Lung (tissue), 12 donors: ENCODE data around the gene FNDC10. TPM values are rescaled to one million over a fixed set of nuclear protein-coding genes. Genes with fewer than 3 reads are reported as not detected.

Experiments
- ATAC-seq: fragments of 200-7000 bp; cut with Tn5 transposase; one replicate; pipeline ENCODE4 v1.9.1; 2020; ENCODE audit warnings: moderate number of reproducible peaks; ENCODE audit not compliant: insufficient read depth, low FRiP score
- DNase-seq, 3 donors: peaks; one replicate each; pipeline ENCODE4 v3.0.0-alpha.2; 2013 to 2017
- H3K27ac ChIP-seq, 2 donors: one replicate each; pipeline ENCODE4 v1.5.1; 2013; ENCODE audit warnings: mild to moderate bottlenecking in 2 of 2, moderate library complexity in 2 of 2, control low read depth in 1 of 2, inconsistent platforms in 1 of 2, low read depth in 1 of 2, low read length in 1 of 2
- H3K27me3 ChIP-seq, 3 donors: one replicate each; pipeline ENCODE4 v1.5.1; 2013; ENCODE audit warnings: low read length in 2 of 3; ENCODE audit not compliant: control insufficient read depth in 3 of 3, insufficient read depth in 3 of 3
- H3K36me3 ChIP-seq, 4 donors: one replicate each; pipeline ENCODE4 v1.5.1; 2013; ENCODE audit warnings: low read length in 4 of 4, mild to moderate bottlenecking in 1 of 4, moderate library complexity in 1 of 4; ENCODE audit not compliant: control insufficient read depth in 4 of 4, insufficient read depth in 4 of 4
- H3K4me1 ChIP-seq, 5 donors: one replicate each; pipeline ENCODE4 v1.5.1; 2013; ENCODE audit warnings: low read length in 5 of 5, mild to moderate bottlenecking in 2 of 5, moderate library complexity in 1 of 5; ENCODE audit not compliant: control insufficient read depth in 5 of 5, insufficient read depth in 5 of 5
- H3K4me3 ChIP-seq: one replicate; pipeline ENCODE4 v1.5.1; 2013; ENCODE audit warnings: mild to moderate bottlenecking, control low read depth, moderate library complexity
- H3K9ac ChIP-seq, 2 donors: one replicate each; pipeline ENCODE4 v1.5.1; 2013; ENCODE audit warnings: low read length in 2 of 2, control low read depth in 1 of 2; ENCODE audit not compliant: insufficient read depth in 1 of 2
- H3K9me3 ChIP-seq, 4 donors: one replicate each; pipeline ENCODE4 v1.5.1; 2013; ENCODE audit warnings: low read length in 3 of 4, mild to moderate bottlenecking in 1 of 4, moderate library complexity in 1 of 4; ENCODE audit not compliant: control insufficient read depth in 4 of 4, insufficient read depth in 3 of 4
- whole genome bisulfite sequencing, 2 donors: extraction: QIAGEN DNeasy Blood & Tissue Kit; methylation state at CpG; one replicate each; pipeline ENCODE4 v1.1.7; 2013; 5-methylcytosine and 5-hydroxymethylcytosine counted together
- polyA plus RNA-seq, 2 donors: library from polyadenylated mRNA; stranded (reverse); fragments of 200-250 nt; gene quantifications; one replicate each; pipeline ENCODE4 v1.2.1, GENCODE V29; 2013
- total RNA-seq, 2 donors: library from RNA; depleted of rRNA in 1 of 2; stranded (reverse); fragments of >200 nt in 1 of 2; gene quantifications; one replicate each; pipeline ENCODE4 v1.2.1, GENCODE V29; 2014 to 2021
- TF ChIP-seq, protein P1 (sequence below): IDR thresholded peaks from 2 replicates; pipeline ENCODE4 v1.5.1; 2012; ENCODE audit warnings: mild to moderate bottlenecking; ENCODE audit errors: control extremely low read depth, extremely low read depth
- donor health status: control.
- donor health status: control.
- donor health status: Bipolar disorder and iron deficiency.
- donor health status: healthy.
- donor health status: DM: yes; HTN: yes; CAD: no.

FNDC10 gene
- total and polyA plus RNA-seq, 4 donors: 0.40 to 12.8 (median 6.6) TPM

DNA sequence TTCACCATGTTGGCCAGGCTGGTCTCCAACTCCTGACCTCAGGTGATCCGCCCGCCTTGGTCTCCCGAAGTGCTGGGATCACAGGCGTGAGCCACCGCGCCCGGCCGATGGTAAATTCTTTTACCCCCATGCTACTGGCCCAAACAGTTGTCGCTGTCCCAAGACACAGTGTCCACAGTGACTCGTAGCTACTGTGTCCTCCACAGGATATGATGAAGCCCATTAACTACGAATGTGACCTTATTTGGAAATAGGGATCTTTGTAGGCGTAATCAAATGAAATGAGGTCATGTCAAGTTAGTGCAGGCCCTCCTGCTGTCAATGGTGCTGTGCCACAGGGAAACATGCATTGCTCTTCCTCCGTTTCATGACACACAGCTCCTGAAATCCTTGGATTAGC, 8.5 kb downstream of the FNDC10 start:
- ATAC-seq (no peak), DNase-seq (no peak)
- H3K4me3 ChIP-seq: no peak overlapping the region
- no peaks in the 10 kb centered on the region for H3K9me3 ChIP-seq
- TF ChIP-seq, protein P1, sequence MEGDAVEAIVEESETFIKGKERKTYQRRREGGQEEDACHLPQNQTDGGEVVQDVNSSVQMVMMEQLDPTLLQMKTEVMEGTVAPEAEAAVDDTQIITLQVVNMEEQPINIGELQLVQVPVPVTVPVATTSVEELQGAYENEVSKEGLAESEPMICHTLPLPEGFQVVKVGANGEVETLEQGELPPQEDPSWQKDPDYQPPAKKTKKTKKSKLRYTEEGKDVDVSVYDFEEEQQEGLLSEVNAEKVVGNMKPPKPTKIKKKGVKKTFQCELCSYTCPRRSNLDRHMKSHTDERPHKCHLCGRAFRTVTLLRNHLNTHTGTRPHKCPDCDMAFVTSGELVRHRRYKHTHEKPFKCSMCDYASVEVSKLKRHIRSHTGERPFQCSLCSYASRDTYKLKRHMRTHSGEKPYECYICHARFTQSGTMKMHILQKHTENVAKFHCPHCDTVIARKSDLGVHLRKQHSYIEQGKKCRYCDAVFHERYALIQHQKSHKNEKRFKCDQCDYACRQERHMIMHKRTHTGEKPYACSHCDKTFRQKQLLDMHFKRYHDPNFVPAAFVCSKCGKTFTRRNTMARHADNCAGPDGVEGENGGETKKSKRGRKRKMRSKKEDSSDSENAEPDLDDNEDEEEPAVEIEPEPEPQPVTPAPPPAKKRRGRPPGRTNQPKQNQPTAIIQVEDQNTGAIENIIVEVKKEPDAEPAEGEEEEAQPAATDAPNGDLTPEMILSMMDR: no peak
- no peak overlapping the region for H3K9ac ChIP-seq
- no peaks in the 10 kb centered on the region for H3K4me1 ChIP-seq
- WGBS, 2 donors: 86 to 93% methylated on average over 13 of the region's 13 CpGs
- no peaks in the 10 kb centered on the region for H3K36me3 ChIP-seq
- no peak overlapping the region for H3K27ac ChIP-seq
- H3K27me3 ChIP-seq: peaks cover 0 to 12% (median 5%) of the 10 kb centered on the region in 3 donors

DNA sequence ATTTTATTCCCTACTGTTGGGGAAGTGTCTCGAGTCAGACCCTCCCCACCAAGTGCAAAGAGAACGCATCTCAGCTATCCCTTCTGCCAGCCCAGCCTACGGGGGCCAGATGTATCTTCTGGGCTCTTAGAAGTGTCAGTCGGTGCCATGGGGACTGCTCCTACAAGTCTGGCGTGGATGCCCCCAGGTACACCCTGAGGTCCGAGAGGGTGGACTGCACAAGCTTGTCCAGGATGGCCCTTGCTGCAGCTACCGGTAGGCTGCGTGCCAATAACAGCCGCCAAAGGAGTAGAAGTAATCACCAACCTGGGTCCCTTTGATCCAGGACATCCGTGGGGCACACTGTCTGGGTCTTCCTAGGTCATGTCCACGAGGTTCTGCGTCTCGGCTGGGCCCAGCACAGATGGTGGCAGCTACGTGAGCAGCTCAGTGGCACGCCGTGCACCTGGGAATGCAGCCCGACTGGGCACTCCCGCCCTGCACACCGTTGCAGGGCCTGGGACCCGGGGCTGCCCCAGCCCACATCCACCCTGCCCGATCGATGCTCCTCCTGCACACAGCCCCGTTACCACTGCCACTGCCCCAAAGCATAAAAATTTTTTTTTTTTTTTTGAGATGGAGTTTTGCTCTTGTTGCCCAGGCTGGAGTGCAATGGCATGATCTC, 16.5 kb downstream of the FNDC10 start:
- Histone ChIP-seq H3K4me1 (no peaks in the 10 kb centered on the region), H3K4me3 (no peak overlapping the region), H3K9me3 (no peaks in the 10 kb centered on the region), H3K9ac (no peak overlapping the region), H3K27ac (no peak overlapping the region), H3K27me3 (peaks cover 0 to 14% (median 3%) of the 10 kb centered on the region in 3 donors), H3K36me3 (no peaks in the 10 kb centered on the region)
- ATAC-seq (no peak), DNase-seq (no peak)
- TF ChIP-seq, protein P1: no peak
- WGBS, 2 donors: 84 to 85% methylated on average over 23 of the region's 23 CpGs

DNA sequence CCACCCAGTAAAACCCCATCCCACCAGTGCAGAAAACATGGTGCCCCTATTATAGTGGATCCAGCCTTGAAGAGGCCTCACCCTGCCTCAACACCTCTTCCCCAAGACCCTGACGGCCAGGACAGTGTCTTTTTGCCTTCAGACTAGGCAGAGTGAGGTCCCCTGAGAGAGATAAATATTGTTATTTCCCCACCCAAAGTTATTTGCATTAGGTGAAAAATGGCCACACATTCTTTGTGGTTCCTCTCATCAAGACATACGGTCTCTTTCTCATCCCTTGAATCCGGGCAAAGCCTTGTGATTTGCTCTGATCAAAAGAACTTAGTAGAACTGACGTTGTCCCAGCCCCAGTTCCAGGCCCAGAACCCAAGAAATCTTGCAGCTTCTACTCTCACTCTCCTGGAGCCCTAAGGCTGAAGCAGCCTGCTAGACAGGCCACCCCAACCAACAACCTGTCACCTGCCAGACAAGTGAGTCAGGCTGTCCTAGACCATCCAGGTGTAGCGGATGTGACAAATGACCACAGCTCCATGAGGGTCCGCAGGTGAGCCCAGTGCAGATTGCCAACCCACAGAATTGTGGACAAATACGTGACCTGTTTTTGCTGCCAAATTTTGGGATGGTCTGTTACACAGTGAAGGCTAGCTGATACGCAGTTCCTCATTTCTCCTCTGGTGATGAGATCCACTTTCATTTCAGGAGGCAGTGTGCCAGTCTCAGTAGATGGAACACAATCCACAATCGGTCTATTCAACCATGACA, 17.2 kb downstream of the FNDC10 start:
- ATAC-seq (no peak), DNase-seq (no peak)
- TF ChIP-seq, protein P1: no peak
- Histone ChIP-seq H3K9me3 (no peaks in the 10 kb centered on the region), H3K4me1 (no peaks in the 10 kb centered on the region), H3K9ac (no peak overlapping the region), H3K4me3 (no peak overlapping the region), H3K27ac (no peak overlapping the region), H3K36me3 (no peaks in the 10 kb centered on the region), H3K27me3 (peaks cover 0 to 14% (median 3%) of the 10 kb centered on the region in 3 donors)
- 77 to 80% methylated on average over 9 of the region's 9 CpGs for WGBS, 2 donors
